Omental fat pad (tissue), 4 donors: Measurements from ENCODE around the gene LRRC59. TPM values are rescaled to one million over a fixed set of nuclear protein-coding genes. Genes with fewer than 3 reads are reported as not detected.

Source experiments
- ATAC-seq: fragments of 150-250 bp; one replicate; pipeline ENCODE4 v1.9.1; 2016; ENCODE audit warnings: mild to moderate bottlenecking, moderate library complexity; ENCODE audit not compliant: low FRiP score
- DNase-seq: peaks from one replicate; pipeline ENCODE4 v3.0.0-alpha.2; 2019; ENCODE audit warnings: low spot score
- CTCF ChIP-seq, 3 donors: fragments of 450-650 bp; IDR thresholded peaks; one replicate each; pipeline ENCODE4 v1.5.1; 2016 to 2017; ENCODE audit warnings: antibody characterized with exemption in 3 of 3, mild to moderate bottlenecking in 3 of 3, moderate library complexity in 2 of 3
- total RNA-seq, 4 donors: library from RNA; depleted of rRNA; stranded (reverse); fragments of >200 nt; gene quantifications; one replicate each; pipeline ENCODE4 v1.1.0, GENCODE V29; 2016

LRRC59 gene
- total RNA-seq, 4 donors from 2014 or later = 53.6 to 193 (median 102) TPM

- no peak for TF ChIP-seq CTCF (IDR thresholded peaks at IDR 0.05)
- DNase-seq = no peak
- ATAC-seq = peak; percentile 16
Observed at GRCh38 chr17:50382931-50383330, 14.4 kb downstream of the LRRC59 start.

- DNase-seq (no peak), ATAC-seq (no peak)
- no peak for TF ChIP-seq CTCF (IDR thresholded peaks at IDR 0.05)
Observed at GRCh38 chr17:50381920-50382319, 15.4 kb downstream of the LRRC59 start.

- no peak for TF ChIP-seq CTCF (IDR thresholded peaks at IDR 0.05)
- no peak for ATAC-seq
- no peak for DNase-seq
Observed at GRCh38 chr17:50381260-50381815, 16.0 kb downstream of the LRRC59 start.

- DNase-seq (no peak), ATAC-seq (no peak)
- no peak for TF ChIP-seq CTCF (IDR thresholded peaks at IDR 0.05)
Observed at GRCh38 chr17:50380369-50381259, 16.7 kb downstream of the LRRC59 start.

- ATAC-seq (no peak), DNase-seq (no peak)
- TF ChIP-seq CTCF (IDR thresholded peaks at IDR 0.05) = no peak
Observed at GRCh38 chr17:50379351-50380132, 17.8 kb downstream of the LRRC59 start.

- no peak for DNase-seq
- no peak for ATAC-seq
- TF ChIP-seq CTCF (IDR thresholded peaks at IDR 0.05) = no peak
Observed at GRCh38 chr17:50375858-50376538, 21.3 kb downstream of the LRRC59 start.
